SKM-1 (cell line): ENCODE measurements around the gene DOCK9.

Experiments
- DNase-seq: peaks from one replicate; lab custom pipeline; 2025; ENCODE audit not compliant: unreplicated experiment; lab: John Stamatoyannopoulos, UW

Gene DOCK9

DNA sequence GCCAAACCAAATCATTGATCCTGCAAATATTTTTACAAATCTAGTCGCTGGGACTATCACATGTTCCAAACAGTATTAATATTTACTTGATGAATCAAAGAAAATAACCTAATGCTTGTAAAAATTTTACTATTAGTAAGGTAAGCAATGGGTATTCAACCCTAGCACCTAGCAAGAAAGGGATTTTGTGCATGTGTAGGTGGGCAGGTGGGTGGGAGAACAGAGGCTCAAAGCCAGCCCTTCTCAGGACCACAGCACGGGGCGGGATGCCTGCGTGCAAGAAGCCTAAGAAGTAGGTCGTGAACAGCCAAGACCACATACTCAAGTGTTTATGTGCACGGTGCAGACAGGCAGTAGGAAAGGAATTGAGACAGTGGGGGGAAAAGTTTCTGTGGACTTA lies 26.6 kb downstream of the DOCK9 start:
- no peak for DNase-seq

DNA sequence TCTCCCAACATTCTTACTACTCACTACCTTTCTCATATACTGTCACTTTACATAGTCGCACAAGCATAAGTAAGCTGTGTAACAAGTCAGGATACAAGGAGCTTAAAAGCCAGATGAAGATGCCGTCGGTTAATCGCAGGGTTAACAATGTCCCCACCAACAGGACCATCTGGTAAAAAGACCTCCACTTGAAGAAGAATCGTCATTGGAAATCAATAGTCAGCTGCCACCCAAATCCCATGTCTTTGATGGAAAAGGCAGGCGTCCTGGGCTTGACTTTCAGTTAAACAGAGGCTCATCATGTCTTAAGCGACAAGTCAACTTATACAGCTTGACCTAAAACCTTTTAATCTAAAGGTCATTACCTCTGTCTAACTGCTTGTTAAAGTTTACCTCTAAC lies 27.2 kb downstream of the DOCK9 start:
- DNase-seq, result no peak

DNA sequence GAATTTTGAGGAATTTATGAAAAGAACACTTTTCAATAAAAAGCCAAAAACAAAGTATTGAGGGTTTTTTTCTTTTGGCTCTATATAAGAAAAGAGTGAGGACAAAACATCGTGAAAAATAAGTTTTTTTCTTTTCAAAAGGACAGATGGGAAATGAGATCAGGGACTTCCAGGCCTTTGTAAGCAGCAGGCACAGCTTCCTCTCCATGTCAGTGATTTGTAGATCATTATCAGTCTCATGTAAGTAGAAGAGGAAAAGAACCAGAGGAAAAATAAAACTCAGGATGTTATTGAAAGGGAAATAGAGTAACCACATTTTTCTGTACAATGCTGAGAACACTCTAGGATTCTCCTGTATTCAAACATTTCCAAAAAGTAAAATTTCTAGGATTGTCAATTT lies 29.9 kb downstream of the DOCK9 start:
- DNase-seq, result no peak

GRCh38 chr13:98945863-98946605 lies 31.8 kb downstream of the DOCK9 start:
- DNase-seq, result no peak

GRCh38 chr13:98944336-98944735 lies 33.5 kb downstream of the DOCK9 start:
- no peak for DNase-seq

DNA sequence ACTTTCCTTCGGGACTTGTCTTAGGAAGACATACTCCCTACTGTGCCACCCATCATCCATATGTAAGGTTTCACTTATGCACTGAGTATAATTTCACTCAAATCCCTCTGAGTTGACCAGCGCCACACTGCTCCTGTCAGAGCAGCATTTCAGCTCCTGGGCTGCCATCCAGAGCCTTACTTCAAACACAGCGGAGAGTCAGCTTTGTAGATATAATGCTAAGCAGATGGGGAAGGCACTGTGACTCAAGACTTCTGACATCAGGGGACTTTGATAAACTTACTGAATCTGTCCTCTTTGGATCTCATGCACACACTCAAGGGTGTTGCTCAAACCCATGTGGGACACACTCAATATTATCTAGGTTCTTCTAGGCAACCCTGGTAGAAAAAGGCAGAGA lies 34.9 kb downstream of the DOCK9 start:
- DNase-seq, result no peak

GRCh38 chr13:98942485-98942884 lies 35.4 kb downstream of the DOCK9 start:
- no peak for DNase-seq

DNA sequence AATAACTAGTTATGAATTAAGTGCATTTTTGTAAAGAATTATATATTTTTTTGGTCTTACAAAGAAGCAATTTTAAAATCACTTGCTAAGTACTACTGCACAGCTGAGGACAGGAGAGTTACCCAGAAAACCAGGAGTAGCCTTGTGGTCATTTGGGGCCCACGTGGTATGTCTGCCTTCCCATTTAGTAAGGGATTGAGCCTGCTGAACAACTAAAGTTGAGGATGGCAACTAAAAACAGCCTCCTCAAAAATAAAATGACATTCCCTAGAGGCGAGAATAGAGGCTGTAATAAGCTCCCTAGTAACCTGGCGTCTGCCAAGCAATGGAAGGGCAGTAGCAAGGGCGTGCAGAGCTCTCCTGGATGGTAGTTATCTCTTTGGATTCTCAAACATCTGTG lies 36.3 kb downstream of the DOCK9 start:
- no peak for DNase-seq

- DNase-seq, result no peak
Measured at GRCh38 chr13:98941126-98941525, 36.7 kb downstream of the DOCK9 start.

DNA sequence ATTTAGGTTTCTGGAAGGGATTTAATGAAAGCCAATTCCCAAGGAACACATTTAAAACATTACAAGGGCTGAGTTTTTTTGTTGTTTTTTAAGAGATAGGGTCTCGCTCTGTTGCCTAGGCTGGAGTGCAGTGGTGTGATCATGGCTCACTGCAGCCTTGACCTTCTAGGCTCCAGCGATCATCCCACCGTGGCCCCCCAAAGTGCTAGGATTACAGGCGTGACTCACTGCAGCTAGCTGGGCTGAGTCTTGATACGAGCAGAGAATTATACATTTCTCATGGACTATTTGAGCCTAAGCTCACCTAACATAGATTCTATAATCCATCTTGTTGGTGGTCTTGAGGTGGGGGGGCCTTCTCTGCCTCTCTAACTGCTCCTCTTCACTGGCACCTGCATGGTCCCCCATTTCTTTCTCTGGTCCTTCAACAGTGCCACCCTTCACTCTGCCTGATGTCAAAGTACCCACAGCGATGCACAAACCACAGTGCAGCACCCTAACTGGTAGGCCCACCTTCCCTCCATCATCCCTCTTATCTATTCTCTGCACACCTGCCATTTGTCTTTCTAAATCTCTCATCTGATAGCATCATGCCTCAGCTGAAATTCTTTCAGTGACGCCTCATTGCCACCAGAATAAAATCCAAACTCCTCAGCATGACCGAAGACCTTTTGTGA lies 37.4 kb downstream of the DOCK9 start:
- no peak for DNase-seq

GRCh38 chr13:98939660-98940191 lies 38.1 kb downstream of the DOCK9 start:
- DNase-seq, result no peak

DNA sequence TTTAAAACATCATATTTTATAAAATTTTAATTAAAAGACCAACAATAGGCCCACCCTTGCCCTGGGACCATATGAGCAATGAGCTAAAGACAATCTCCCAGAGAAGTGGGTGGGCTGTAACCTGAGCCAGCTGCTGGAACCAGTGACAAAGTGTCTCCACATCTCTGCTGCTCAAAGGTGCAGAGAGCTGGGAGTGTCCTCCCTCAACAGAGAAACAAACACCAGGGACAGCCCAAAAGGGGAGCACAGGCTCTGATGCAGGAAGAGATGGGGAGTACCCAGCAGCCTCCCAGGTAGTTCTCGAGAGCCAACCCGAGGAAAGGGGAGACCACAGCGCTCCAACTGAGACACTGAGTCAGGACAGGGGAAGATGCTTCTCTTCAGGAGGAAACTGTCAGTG lies 39.1 kb downstream of the DOCK9 start:
- DNase-seq, result no peak

- DNase-seq, result no peak
Measured at GRCh38 chr13:98937911-98938381, 39.9 kb downstream of the DOCK9 start.

DNA sequence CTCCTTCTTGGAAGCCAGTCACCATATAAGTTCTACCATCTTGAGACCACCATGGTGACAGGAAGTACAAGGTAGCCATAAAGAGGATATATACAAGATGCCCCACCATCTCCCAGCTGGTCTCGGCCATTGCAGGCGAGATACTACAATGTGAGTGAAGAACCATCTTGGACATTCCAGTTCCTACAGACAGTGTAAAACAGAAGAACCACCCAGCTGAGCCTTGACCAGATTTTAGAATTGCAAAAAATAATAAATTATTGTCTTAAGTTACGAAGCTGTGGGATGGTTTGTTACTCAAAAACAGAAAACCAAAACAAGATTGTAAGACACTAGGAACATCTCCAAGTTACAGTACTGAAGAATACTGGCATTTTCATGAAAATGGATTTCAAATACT lies 43.6 kb downstream of the DOCK9 start:
- DNase-seq, result no peak

DNA sequence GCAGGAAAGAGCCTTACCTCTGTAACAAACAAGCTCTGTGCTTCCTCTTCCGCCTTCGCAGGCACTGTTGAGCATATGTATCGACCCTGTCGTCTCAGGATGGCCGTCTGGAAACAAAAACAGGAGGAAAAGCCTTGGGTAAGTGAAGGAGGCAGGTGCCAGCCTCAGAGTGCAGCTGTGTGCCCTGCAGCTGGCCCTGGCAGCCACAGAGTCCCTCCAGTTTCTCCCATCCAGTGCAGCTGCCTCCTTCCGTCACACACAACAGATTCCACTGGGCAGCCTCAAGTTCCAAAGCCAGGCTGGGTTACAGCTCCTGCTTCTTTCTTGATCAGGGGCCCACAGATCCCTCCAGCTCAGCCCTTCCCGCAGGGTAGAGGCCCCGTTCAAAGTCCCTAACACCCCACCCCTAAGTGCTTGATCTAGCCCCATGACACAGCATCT lies 47.7 kb downstream of the DOCK9 start:
- DNase-seq, result no peak

DNA sequence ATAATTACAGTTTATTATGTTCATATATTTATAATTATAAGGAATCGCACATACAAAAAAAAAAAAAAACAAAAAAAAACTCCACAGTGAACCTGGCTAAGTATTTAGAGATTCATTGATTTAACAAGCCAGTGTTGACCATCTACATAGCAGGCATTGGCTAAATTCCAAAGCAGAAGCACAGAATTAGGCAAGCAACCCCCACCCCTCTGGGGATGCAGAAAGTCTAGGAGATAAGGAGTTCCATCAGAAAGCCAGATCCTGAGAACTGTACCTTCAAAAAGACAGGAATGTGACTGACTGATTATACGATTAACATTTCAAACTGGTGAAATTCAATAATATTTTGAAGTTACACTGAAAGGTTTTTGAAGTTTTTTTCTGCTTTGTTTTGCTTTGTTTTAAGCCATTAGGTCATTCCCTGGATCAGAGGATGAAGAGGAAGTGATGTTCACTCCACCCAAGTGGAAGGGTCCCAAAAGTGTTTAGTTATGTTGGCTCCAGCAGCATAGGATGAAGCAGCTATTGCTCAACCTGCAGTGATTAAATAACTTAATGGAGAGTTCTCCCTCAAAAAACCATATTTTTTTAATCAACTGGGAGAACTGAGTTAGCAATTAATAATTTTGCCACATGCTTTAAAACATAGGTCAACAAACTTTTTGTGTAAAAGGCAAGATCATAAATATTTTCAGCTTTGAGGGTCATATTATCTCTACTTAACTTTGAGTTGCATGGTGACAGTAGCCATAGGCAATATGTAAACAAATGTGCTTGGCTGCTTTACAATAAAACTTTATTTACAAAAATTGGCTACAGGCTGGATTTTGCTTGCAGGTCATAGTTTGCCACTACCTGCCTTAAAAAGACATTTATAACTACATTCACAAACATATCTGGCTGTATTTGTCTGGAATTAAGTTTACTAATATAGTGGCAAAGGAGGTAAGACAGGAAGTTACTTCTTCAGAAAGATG lies 49.6 kb downstream of the DOCK9 start:
- no peak for DNase-seq

GRCh38 chr13:98925949-98926348 lies 51.9 kb downstream of the DOCK9 start:
- no peak for DNase-seq

DNA sequence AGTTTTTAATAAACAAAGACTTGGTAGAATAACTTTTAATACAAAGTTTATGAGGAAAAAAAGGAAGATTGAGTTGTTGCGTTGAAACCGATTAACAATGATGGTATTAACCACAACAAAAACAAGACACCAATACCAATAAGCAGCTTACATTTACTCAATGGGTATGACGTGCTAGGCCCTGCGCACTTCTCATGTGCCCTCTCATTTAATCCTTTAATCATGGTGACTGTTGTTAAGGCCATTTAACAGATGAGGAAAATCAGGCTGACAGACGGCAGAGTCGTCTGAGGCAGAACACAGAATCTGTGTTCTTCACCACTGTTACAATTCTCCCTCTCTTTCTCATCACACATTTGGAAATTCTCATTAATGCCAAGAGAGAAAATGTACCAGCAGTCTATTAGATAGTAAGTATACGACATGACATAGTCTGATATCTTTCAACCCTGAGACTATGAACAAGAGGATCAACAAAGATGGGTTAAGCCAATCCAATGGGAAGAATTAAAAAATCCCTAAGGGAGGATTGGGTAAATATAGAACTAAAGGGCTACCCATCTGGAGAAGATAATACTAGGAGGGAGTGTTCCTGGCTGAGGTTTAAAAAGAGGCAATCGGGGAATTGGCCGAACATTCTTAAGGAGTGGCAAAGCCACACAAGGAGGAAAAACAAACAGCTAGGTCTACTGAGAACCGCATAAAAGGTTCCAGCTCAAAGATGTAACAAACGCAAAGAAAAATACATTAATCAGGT lies 54.0 kb downstream of the DOCK9 start:
- DNase-seq, result no peak

DNA sequence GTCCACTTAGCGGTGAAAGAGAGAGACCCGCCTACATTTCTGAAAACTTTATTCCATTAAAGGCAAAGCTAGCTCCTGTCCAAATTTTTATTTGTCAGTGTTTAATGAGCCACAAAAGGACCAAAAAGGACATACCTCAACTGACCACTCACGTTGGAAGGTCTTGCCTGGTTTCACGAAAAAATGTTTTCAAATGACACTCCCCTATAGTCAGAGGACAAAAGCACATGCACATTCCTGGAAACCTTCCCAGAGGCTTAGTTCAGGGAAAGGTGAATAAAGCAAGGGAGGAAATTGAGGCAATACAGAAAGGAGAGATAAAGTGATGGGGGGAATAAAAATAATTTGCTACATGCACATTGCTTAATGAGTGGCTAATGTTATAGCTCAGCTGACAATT lies 55.6 kb downstream of the DOCK9 start:
- DNase-seq, result no peak

GRCh38 chr13:98921786-98922185 lies 56.1 kb downstream of the DOCK9 start:
- DNase-seq, result no peak
